Uterus (tissue), 4 donors: ENCODE measurements around the gene FOLR1. TPM values are rescaled to one million over a fixed set of nuclear protein-coding genes. Genes with fewer than 3 reads are reported as not detected.

ENCODE experiments used
- DNase-seq, 2 donors: peaks; one replicate each; pipeline ENCODE4 v3.0.0-alpha.2; 2019 to 2020
- H3K27ac ChIP-seq, 2 donors: fragments of 200-600 bp; sonication (generic); 1 replicate in 1 of 2; 2 replicates in 1 of 2; pipeline ENCODE4 v1.5.1; 2016 to 2018
- H3K27me3 ChIP-seq, 2 donors: fragments of 200-600 bp; sonication (generic); one replicate each; pipeline ENCODE4 v1.5.1; 2018 to 2019; ENCODE audit warnings: control low read depth in 1 of 2
- H3K36me3 ChIP-seq, 2 donors: fragments of 200-600 bp; sonication (generic); one replicate each; pipeline ENCODE4 v1.5.1; 2019; ENCODE audit warnings: control low read depth in 1 of 2
- H3K4me1 ChIP-seq, 2 donors: fragments of 200-600 bp; sonication (generic); one replicate each; pipeline ENCODE4 v1.5.1; 2018 to 2019; ENCODE audit warnings: control low read depth in 1 of 2
- H3K4me3 ChIP-seq, 2 donors: fragments of 200-600 bp; sonication (generic); 1 replicate in 1 of 2; 2 replicates in 1 of 2; pipeline ENCODE4 v1.5.1; 2018 to 2019; ENCODE audit warnings: mild to moderate bottlenecking in 1 of 2
- H3K9me3 ChIP-seq, 2 donors: fragments of 200-600 bp; sonication (generic); one replicate each; pipeline ENCODE4 v1.5.1; 2019; ENCODE audit warnings: control low read depth in 1 of 2
- CTCF ChIP-seq, 4 experiments: fragments of 200-600 bp in 2 of 4; fragments of 450-650 bp in 2 of 4; sonication (generic) in 2 of 4; IDR thresholded peaks; one replicate each; pipeline ENCODE4 v1.5.1; 2016 to 2019; ENCODE audit warnings: antibody characterized with exemption in 4 of 4, mild to moderate bottlenecking in 2 of 4, moderate library complexity in 1 of 4
- POLR2A ChIP-seq, 2 donors: fragments of 450-650 bp; IDR thresholded peaks; one replicate each; pipeline ENCODE4 v1.6.1; 2016; ENCODE audit warnings: antibody characterized with exemption in 2 of 2, mild to moderate bottlenecking in 1 of 2, moderate library complexity in 1 of 2
- intact Hi-C: fragments of 100-400 bp; cut with DNase I; formaldehyde crosslinking; loops from one replicate; pipeline ENCODE4 v1.15.1; 2023; ENCODE audit warnings: low total_unique reads
- total RNA-seq, 4 donors: library from RNA; depleted of rRNA in 3 of 4; stranded (reverse); fragments of >200 nt in 3 of 4; gene quantifications; one replicate each; pipeline versions ENCODE4 v1.1.0 to v1.2.4, GENCODE V29; 2014 to 2023
- donor health status: DM: yes; HTN: yes; CAD: no.

The FOLR1 gene
- total RNA-seq, 4 donors from 2014 or later, result 1.8 to 22.0 TPM; not detected in 2

- Histone ChIP-seq H3K36me3 (no peaks in the 10 kb centered on the region), H3K27ac (no peak overlapping the region), H3K27me3 (no peaks in the 10 kb centered on the region), H3K9me3 (no peaks in the 10 kb centered on the region), H3K4me1 (peaks cover 0 to 7% of the 10 kb centered on the region in 2 donors), H3K4me3 (no peak overlapping the region)
- intact Hi-C loops, result no loop called here
- no peak for DNase-seq
- TF ChIP-seq CTCF (IDR thresholded peaks at IDR 0.05), result no peak
- no peak for TF ChIP-seq POLR2A (IDR thresholded peaks at IDR 0.05)
Observed at GRCh38 chr11:72229925-72230763, 38.2 kb downstream of the FOLR1 start.

- no peaks in the 10 kb centered on the region for H3K36me3 ChIP-seq
- no peak for DNase-seq
- no peaks in the 10 kb centered on the region for H3K9me3 ChIP-seq
- no peak overlapping the region for H3K4me3 ChIP-seq
- TF ChIP-seq POLR2A (IDR thresholded peaks at IDR 0.05) (no peak), CTCF (IDR thresholded peaks at IDR 0.05) (no peak)
- intact Hi-C loops, result no loop called here
- no peak overlapping the region for H3K27ac ChIP-seq
- no peaks in the 10 kb centered on the region for H3K4me1 ChIP-seq
- H3K27me3 ChIP-seq, result no peaks in the 10 kb centered on the region
Observed at GRCh38 chr11:72230764-72231365, 38.9 kb downstream of the FOLR1 start.

- TF ChIP-seq POLR2A (IDR thresholded peaks at IDR 0.05), result no peak
- no peak for TF ChIP-seq CTCF (IDR thresholded peaks at IDR 0.05)
- H3K27ac ChIP-seq, result no peak overlapping the region
- H3K9me3 ChIP-seq, result no peaks in the 10 kb centered on the region
- no peak overlapping the region for H3K4me3 ChIP-seq
- intact Hi-C loops, result no loop called here
- no peaks in the 10 kb centered on the region for H3K36me3 ChIP-seq
- no peak for DNase-seq
- H3K4me1 ChIP-seq, result no peaks in the 10 kb centered on the region
- H3K27me3 ChIP-seq, result no peaks in the 10 kb centered on the region
Observed at GRCh38 chr11:72231396-72232259, 39.7 kb downstream of the FOLR1 start.

GRCh38 chr11:72232260-72233055 is 40.5 kb downstream of the FOLR1 start:
- H3K4me3 ChIP-seq, result no peak overlapping the region
- H3K4me1 ChIP-seq, result no peaks in the 10 kb centered on the region
- no peak for TF ChIP-seq CTCF (IDR thresholded peaks at IDR 0.05)
- TF ChIP-seq POLR2A (IDR thresholded peaks at IDR 0.05), result no peak
- intact Hi-C loops, result no loop called here
- H3K27ac ChIP-seq, result no peak overlapping the region
- H3K36me3 ChIP-seq, result no peaks in the 10 kb centered on the region
- H3K9me3 ChIP-seq, result no peaks in the 10 kb centered on the region
- no peak for DNase-seq
- no peaks in the 10 kb centered on the region for H3K27me3 ChIP-seq
